A549 (cell line): ENCODE results near the gene ECEL1. TPM values are rescaled to one million over a fixed set of nuclear protein-coding genes. Genes with fewer than 3 reads are reported as not detected.
A peak's percentile ranks its signal among the peaks of the same experiment; 100 is the strongest.

Source experiments
- ATAC-seq, 2 experiments: fragments of 200-7000 bp in 1 of 2; fragments of >200 bp in 1 of 2; cut with Nextera tagmentation in 1 of 2; cut with Tn5 transposase in 1 of 2; 3 replicates each; pipeline versions ENCODE4 v1.8.0 to v1.9.1; 2018 to 2020; ENCODE audit warnings: mild to moderate bottlenecking in 1 of 2, moderate library complexity in 1 of 2
- CTCF ChIA-PET: fragments of 300-600 bp; sonication (Branson Sonifier 250); formaldehyde crosslinking; extraction: SDS; loops from one replicate; lab custom pipeline; 2021; ENCODE audit warnings: antibody characterized with exemption, inconsistent platforms; lab: Yijun Ruan, JAX
- POLR2A ChIA-PET: fragments of 350-600 bp; formaldehyde crosslinking; extraction: SDS; loops from one replicate; lab custom pipeline; 2021; ENCODE audit warnings: antibody characterized with exemption, inconsistent platforms; lab: Yijun Ruan, JAX
- DNase-seq, 2 experiments: peaks; one replicate each; pipeline versions ENCODE4 v3.0.0 to v3.0.0-alpha.2; 2011 to 2016; ENCODE audit warnings: low read depth in 1 of 2, low spot score in 1 of 2
- FAIRE-seq: peaks from 2 replicates; lab custom pipeline; 2011; peaks lifted over from hg19 to GRCh38; lab: Jason Lieb, UNC
- H3K27ac ChIP-seq, 2 experiments: fragments of >200 bp; sonication (Bioruptor Twin); formaldehyde crosslinking; 3 replicates each; pipeline ENCODE4 v1.5.1; 2016 to 2017
- H3K4me1 ChIP-seq: fragments of >200 bp; sonication (Bioruptor Twin); formaldehyde crosslinking; 3 replicates; pipeline ENCODE4 v1.6.1; 2016
- H3K4me2 ChIP-seq: fragments of >200 bp; sonication (Bioruptor Twin); formaldehyde crosslinking; 3 replicates; pipeline ENCODE4 v1.6.1; 2016
- H3K4me3 ChIP-seq: fragments of >200 bp; sonication (Bioruptor Twin); formaldehyde crosslinking; 3 replicates; pipeline ENCODE4 v1.5.1; 2016
- H3K9me3 ChIP-seq: fragments of >200 bp; sonication (Bioruptor Twin); formaldehyde crosslinking; 3 replicates; pipeline ENCODE4 v1.6.1; 2016
- BHLHE40 ChIP-seq: IDR thresholded peaks from 2 replicates; pipeline ENCODE4 v1.6.1; 2012; ENCODE audit warnings: low read depth, low read length, inconsistent platforms
- CHD4 ChIP-seq: fragments of 200-600 bp; sonication (generic); IDR thresholded peaks from 2 replicates; pipeline ENCODE4 v1.6.1; 2016; ENCODE audit warnings: antibody characterized with exemption, mild to moderate bottlenecking, borderline replicate concordance
- EHMT2 ChIP-seq: fragments of 200-600 bp; sonication (generic); IDR thresholded peaks from 2 replicates; pipeline ENCODE4 v1.6.1; 2016; ENCODE audit warnings: antibody characterized with exemption, low read depth, mild to moderate bottlenecking, moderate library complexity
- ESRRA ChIP-seq: fragments of 150-350 bp; IDR thresholded peaks from 2 replicates; pipeline ENCODE4 v1.6.1; 2014; ENCODE audit warnings: mild to moderate bottlenecking, low read length, borderline replicate concordance
- FOXS1 ChIP-seq: fragments of 250-450 bp; sonication (Bioruptor Pico); IDR thresholded peaks from 2 replicates; pipeline ENCODE4 v1.5.0; 2020; ENCODE audit warnings: mild to moderate bottlenecking, moderate library complexity
- HOXA7 ChIP-seq: fragments of 250-450 bp; sonication (Bioruptor Pico); IDR thresholded peaks from 2 replicates; pipeline ENCODE4 v1.5.0; 2020; ENCODE audit warnings: mild to moderate bottlenecking, moderate library complexity
- JUNB ChIP-seq: fragments of >200 bp; sonication (Bioruptor Twin); formaldehyde crosslinking; IDR thresholded peaks from 2 replicates; pipeline ENCODE4 v1.6.1; 2016
- MAFK ChIP-seq: fragments of 450-650 bp; IDR thresholded peaks from 2 replicates; pipeline ENCODE4 v1.6.1; 2014; ENCODE audit not compliant: partially characterized antibody
- NFE2L2 ChIP-seq: fragments of 150-350 bp; conservative IDR thresholded peaks from 2 replicates; pipeline ENCODE4 v1.6.1; 2014; ENCODE audit warnings: low read length
- NPAS2 ChIP-seq: fragments of 250-450 bp; sonication (Bioruptor Pico); IDR thresholded peaks from 2 replicates; pipeline ENCODE4 v1.8.0; 2022; ENCODE audit warnings: mild to moderate bottlenecking, moderate library complexity, borderline replicate concordance
- PHF8 ChIP-seq: fragments of 200-600 bp; sonication (generic); IDR thresholded peaks from 2 replicates; pipeline ENCODE4 v1.6.1; 2016; ENCODE audit warnings: low read depth, mild to moderate bottlenecking, antibody characterized with exemption, moderate library complexity, borderline replicate concordance
- POLR2A ChIP-seq: IDR thresholded peaks from 2 replicates; pipeline ENCODE4 v1.6.1; 2012; ENCODE audit warnings: mild to moderate bottlenecking, low read length
- RCOR1 ChIP-seq: fragments of 150-350 bp; IDR thresholded peaks from 2 replicates; pipeline ENCODE4 v1.6.1; 2014; ENCODE audit warnings: antibody characterized with exemption, low read length, low read depth
- RFX5 ChIP-seq: fragments of 450-650 bp; IDR thresholded peaks from 2 replicates; pipeline ENCODE4 v1.7.1; 2014; ENCODE audit warnings: antibody characterized with exemption, mild to moderate bottlenecking, moderate library complexity
- RNF2 ChIP-seq: fragments of 200-600 bp; sonication (generic); IDR thresholded peaks from 2 replicates; pipeline ENCODE4 v1.6.1; 2016; ENCODE audit warnings: low read depth, mild to moderate bottlenecking, antibody characterized with exemption, moderate library complexity, borderline replicate concordance
- SMC3 ChIP-seq: fragments of >200 bp; sonication (Bioruptor Twin); formaldehyde crosslinking; IDR thresholded peaks from 3 replicates; pipeline ENCODE4 v1.6.1; 2018; ENCODE audit warnings: inconsistent platforms
- ZFP36 ChIP-seq: fragments of 450-650 bp; IDR thresholded peaks from 2 replicates; pipeline ENCODE4 v1.6.1; 2014; ENCODE audit warnings: borderline replicate concordance; ENCODE audit not compliant: partially characterized antibody
- ZNF302 ChIP-seq: fragments of 250-450 bp; sonication (Bioruptor Pico); IDR thresholded peaks from 2 replicates; pipeline ENCODE4 v1.9.0; 2021; ENCODE audit warnings: inconsistent platforms, mild to moderate bottlenecking, moderate library complexity
- ZSCAN20 ChIP-seq: fragments of 250-450 bp; sonication (Bioruptor Pico); IDR thresholded peaks from 2 replicates; pipeline ENCODE4 v1.8.0; 2022; ENCODE audit warnings: mild to moderate bottlenecking, moderate library complexity
- WGBS: methylation state at CpG from one replicate; pipeline ENCODE4 v1.1.6; 2017; ENCODE audit errors: missing lambda C conversion rate; 5-methylcytosine and 5-hydroxymethylcytosine counted together
- polyA plus RNA-seq, 4 experiments: library from polyadenylated mRNA; depleted of rRNA in 3 of 4; stranded (reverse); fragments of >200 nt; fragmentation: RNase III in 1 of 4; extraction: RNeasy Plus Mini Kit Qiagen cat#74134 plus additional on column Dnase treatment in 1 of 4; gene quantifications; 2 replicates in 3 of 4; 3 replicates in 1 of 4; pipeline ENCODE4 v1.2.3, GENCODE V29; 2011 to 2017
- TF ChIP-seq, protein P1 (sequence below): fragments of 150-350 bp; IDR thresholded peaks from 2 replicates; pipeline ENCODE4 v1.6.1; 2014; ENCODE audit warnings: low read depth, mild to moderate bottlenecking, low read length
- TF ChIP-seq, protein P2 (sequence below): fragments of >200 bp; sonication (Bioruptor Twin); formaldehyde crosslinking; IDR thresholded peaks from 2 replicates; pipeline ENCODE4 v1.6.1; 2016
- TF ChIP-seq, protein P3 (sequence below): fragments of 200-600 bp; sonication (generic); IDR thresholded peaks from 2 replicates; pipeline ENCODE4 v1.6.1; 2016; ENCODE audit warnings: antibody characterized with exemption, mild to moderate bottlenecking, moderate library complexity
- TF ChIP-seq, protein P4 (sequence below): IDR thresholded peaks from 2 replicates; pipeline ENCODE4 v1.6.1; 2012
- TF ChIP-seq, protein P5 (sequence below): fragments of >200 bp; sonication (Bioruptor Twin); formaldehyde crosslinking; IDR thresholded peaks from 3 replicates; pipeline ENCODE4 v1.6.1; 2016

Gene ECEL1
- polyA plus RNA-seq, 2 of the 4 experiments (the other 2 are of a cell fraction), result 0.12 to 0.18 TPM

DNA sequence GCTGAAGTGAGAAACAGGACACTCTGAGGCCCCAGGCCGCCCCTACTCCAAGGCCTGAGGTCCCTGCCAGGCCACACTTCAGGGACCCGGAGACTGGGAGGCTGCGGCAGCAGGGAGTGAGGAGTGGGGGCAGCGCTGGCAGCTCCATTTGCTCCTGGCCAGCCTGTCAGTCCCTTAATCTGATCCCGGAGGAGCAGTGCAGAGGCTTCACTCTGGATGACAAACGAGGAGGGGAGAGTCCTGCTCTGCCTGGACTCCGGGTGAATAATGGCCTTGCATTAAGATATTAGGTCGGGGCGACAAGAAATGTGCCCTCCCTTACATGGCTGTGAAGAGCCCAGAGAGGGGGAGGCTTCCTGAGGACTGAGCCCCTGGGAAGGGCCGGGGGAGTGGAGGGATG lies 18.2 kb upstream of the ECEL1 start:
- DNase-seq, result no peak

DNA sequence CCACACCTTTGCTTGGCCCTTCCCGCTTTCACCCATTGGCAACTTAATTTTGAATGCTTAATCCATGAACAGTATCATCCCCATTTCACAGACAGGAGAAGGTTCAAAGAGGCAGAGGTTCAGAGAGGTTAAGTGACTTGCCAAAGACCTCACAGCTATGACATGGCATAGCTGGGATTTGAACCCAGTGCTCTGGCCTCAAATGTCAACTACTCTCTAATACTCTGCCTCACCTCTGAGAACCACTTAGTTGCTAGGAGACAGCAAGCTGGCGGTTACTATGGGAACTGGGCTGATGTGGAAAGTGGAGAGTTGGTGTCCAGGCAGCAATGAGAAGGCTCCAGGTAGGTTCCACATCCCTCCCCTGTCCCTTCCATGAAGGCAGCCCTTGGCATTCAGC lies 16.8 kb upstream of the ECEL1 start:
- H3K9me3 ChIP-seq, result no peaks in the 10 kb centered on the region
- H3K4me2 ChIP-seq, result no peak overlapping the region
- no peak for FAIRE-seq
- no peak overlapping the region for H3K27ac ChIP-seq
- ATAC-seq, result no peak
- TF ChIP-seq MAFK (no peak), ZFP36 (peak; percentile 15)
- POLR2A ChIA-PET, result no interaction called here
- H3K4me3 ChIP-seq, result no peak overlapping the region
- WGBS, result 89% methylated on average over 2 of the region's 2 CpGs
- H3K4me1 ChIP-seq, result peaks cover 24% of the 10 kb centered on the region
- CTCF ChIA-PET, result interaction anchor here (0.7 to 1.4 kb wide), 3 partner anchors 17 to 57 kb away, joined by 3 to 5 read pairs (median 4); no protein-coding TSS in a partner anchor
- peak in 1 of 2 experiments; percentile 41 for DNase-seq

More for the DNA sequence above, 18.2 kb upstream of the ECEL1 start:
- Histone ChIP-seq H3K4me2 (no peak overlapping the region), H3K27ac (no peak overlapping the region), H3K9me3 (no peaks in the 10 kb centered on the region), H3K4me1 (peaks cover 24% of the 10 kb centered on the region), H3K4me3 (no peak overlapping the region)
- no peak for TF ChIP-seq EHMT2
- no peak for TF ChIP-seq ZNF302 (CRISPR knock-in tag)
- TF ChIP-seq, protein P1, sequence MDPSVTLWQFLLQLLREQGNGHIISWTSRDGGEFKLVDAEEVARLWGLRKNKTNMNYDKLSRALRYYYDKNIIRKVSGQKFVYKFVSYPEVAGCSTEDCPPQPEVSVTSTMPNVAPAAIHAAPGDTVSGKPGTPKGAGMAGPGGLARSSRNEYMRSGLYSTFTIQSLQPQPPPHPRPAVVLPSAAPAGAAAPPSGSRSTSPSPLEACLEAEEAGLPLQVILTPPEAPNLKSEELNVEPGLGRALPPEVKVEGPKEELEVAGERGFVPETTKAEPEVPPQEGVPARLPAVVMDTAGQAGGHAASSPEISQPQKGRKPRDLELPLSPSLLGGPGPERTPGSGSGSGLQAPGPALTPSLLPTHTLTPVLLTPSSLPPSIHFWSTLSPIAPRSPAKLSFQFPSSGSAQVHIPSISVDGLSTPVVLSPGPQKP, result no peak
- no peak for TF ChIP-seq NPAS2 (CRISPR knock-in tag)
- TF ChIP-seq ESRRA, result no peak
- POLR2A ChIA-PET, result no interaction called here
- WGBS, result 68% methylated on average over 6 of the region's 10 CpGs
- CTCF ChIA-PET, result interaction anchor here (1.0 kb wide), 1 partner anchor 66 kb away, joined by 3 read pairs; no protein-coding TSS in a partner anchor
- ATAC-seq (peak in 1 of 2 experiments; percentile 9; a peak in 2 of 6 replicates), FAIRE-seq (no peak)

DNA sequence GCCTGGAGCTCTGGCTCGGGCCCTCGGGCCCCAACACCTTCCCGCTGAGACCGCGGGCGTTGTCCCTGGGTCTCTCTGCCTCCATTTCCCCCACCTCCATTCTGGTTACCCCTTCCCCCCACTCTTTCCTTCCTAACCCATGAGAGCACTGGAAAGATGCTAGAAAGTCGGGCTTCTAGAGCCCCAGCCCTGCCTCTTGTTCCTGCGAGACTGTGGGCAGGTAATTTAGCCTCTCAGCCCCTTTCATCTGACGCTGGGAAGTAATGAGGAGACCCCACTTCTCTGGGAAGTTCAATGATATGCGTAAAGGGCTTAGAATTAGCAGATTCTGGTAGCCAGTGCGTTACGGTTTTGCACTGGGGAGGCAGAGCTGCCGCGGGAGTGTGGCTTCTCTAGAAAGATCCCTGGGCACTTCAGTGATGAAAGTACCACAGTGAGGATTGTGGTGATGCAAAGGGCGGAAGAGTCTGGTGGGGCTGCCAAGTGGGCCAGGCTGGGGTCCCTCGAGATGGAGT lies 16.2 kb upstream of the ECEL1 start:
- Histone ChIP-seq H3K27ac (peak overlapping the region in 1 of 2 experiments; percentile 85; a peak in 2 of 6 replicates), H3K9me3 (no peaks in the 10 kb centered on the region), H3K4me3 (no peak overlapping the region), H3K4me1 (peaks cover 24% of the 10 kb centered on the region), H3K4me2 (no peak overlapping the region; the same call in 2 of the 3 replicates)
- TF ChIP-seq, protein P2, sequence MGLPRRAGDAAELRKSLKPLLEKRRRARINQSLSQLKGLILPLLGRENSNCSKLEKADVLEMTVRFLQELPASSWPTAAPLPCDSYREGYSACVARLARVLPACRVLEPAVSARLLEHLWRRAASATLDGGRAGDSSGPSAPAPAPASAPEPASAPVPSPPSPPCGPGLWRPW, result no peak
- TF ChIP-seq, protein P1, result no peak
- TF ChIP-seq HOXA7 (CRISPR knock-in tag), result no peak
- TF ChIP-seq, protein P3, sequence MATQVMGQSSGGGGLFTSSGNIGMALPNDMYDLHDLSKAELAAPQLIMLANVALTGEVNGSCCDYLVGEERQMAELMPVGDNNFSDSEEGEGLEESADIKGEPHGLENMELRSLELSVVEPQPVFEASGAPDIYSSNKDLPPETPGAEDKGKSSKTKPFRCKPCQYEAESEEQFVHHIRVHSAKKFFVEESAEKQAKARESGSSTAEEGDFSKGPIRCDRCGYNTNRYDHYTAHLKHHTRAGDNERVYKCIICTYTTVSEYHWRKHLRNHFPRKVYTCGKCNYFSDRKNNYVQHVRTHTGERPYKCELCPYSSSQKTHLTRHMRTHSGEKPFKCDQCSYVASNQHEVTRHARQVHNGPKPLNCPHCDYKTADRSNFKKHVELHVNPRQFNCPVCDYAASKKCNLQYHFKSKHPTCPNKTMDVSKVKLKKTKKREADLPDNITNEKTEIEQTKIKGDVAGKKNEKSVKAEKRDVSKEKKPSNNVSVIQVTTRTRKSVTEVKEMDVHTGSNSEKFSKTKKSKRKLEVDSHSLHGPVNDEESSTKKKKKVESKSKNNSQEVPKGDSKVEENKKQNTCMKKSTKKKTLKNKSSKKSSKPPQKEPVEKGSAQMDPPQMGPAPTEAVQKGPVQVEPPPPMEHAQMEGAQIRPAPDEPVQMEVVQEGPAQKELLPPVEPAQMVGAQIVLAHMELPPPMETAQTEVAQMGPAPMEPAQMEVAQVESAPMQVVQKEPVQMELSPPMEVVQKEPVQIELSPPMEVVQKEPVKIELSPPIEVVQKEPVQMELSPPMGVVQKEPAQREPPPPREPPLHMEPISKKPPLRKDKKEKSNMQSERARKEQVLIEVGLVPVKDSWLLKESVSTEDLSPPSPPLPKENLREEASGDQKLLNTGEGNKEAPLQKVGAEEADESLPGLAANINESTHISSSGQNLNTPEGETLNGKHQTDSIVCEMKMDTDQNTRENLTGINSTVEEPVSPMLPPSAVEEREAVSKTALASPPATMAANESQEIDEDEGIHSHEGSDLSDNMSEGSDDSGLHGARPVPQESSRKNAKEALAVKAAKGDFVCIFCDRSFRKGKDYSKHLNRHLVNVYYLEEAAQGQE, result no peak
- no peak for TF ChIP-seq CHD4
- TF ChIP-seq ZSCAN20, result no peak
- TF ChIP-seq JUNB, result no peak
- TF ChIP-seq PHF8, result no peak
- no peak for TF ChIP-seq SMC3
- no peak for TF ChIP-seq RCOR1
- TF ChIP-seq, protein P4, sequence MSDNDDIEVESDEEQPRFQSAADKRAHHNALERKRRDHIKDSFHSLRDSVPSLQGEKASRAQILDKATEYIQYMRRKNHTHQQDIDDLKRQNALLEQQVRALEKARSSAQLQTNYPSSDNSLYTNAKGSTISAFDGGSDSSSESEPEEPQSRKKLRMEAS, result no peak
- no peak for TF ChIP-seq POLR2A
- TF ChIP-seq BHLHE40, result no peak
- no peak for TF ChIP-seq RFX5
- TF ChIP-seq NFE2L2, result no peak
- TF ChIP-seq FOXS1 (CRISPR knock-in tag), result no peak
- TF ChIP-seq, protein P5, sequence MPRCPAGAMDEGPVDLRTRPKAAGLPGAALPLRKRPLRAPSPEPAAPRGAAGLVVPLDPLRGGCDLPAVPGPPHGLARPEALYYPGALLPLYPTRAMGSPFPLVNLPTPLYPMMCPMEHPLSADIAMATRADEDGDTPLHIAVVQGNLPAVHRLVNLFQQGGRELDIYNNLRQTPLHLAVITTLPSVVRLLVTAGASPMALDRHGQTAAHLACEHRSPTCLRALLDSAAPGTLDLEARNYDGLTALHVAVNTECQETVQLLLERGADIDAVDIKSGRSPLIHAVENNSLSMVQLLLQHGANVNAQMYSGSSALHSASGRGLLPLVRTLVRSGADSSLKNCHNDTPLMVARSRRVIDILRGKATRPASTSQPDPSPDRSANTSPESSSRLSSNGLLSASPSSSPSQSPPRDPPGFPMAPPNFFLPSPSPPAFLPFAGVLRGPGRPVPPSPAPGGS, result no peak
- TF ChIP-seq RNF2, result no peak
- WGBS, result 86% methylated on average over 16 of the region's 16 CpGs
- no peak for DNase-seq
- ChIA-PET POLR2A (no interaction called here), CTCF (interaction anchor here (0.7 to 1.4 kb wide), 4 partner anchors 18 to 85 kb away, joined by 3 to 5 read pairs (median 4); no protein-coding TSS in a partner anchor)
- no peak for ATAC-seq
- FAIRE-seq, result no peak
